IMR-90 (cell line): Measurements from ENCODE around the gene GAPT.

ENCODE experiments used
- CTCF ChIP-seq: conservative IDR thresholded peaks from 2 replicates; pipeline ENCODE4 v1.5.1; 2012; ENCODE audit warnings: mild to moderate bottlenecking, low read depth, low read length, improper control_type of control experiment
- FOS ChIP-seq: fragments of 150-350 bp; IDR thresholded peaks from 2 replicates; pipeline ENCODE4 v1.6.1; 2016; ENCODE audit warnings: low read depth, low read length
- MXI1 ChIP-seq: IDR thresholded peaks from 2 replicates; pipeline ENCODE4 v1.6.1; 2012; ENCODE audit warnings: low read depth, mild to moderate bottlenecking, low read length, moderate library complexity, borderline replicate concordance
- POLR2A ChIP-seq: IDR thresholded peaks from 2 replicates; pipeline ENCODE4 v1.6.1; 2012; ENCODE audit warnings: mild to moderate bottlenecking, low read depth, low read length
- RCOR1 ChIP-seq: IDR thresholded peaks from 2 replicates; pipeline ENCODE4 v1.6.1; 2012; ENCODE audit warnings: mild to moderate bottlenecking, low read length, improper control_type of control experiment; ENCODE audit not compliant: insufficient replicate concordance
- RFX5 ChIP-seq: IDR thresholded peaks from 2 replicates; pipeline ENCODE4 v1.8.0; 2012; ENCODE audit warnings: low read depth, mild to moderate bottlenecking, low read length, moderate library complexity

DNA sequence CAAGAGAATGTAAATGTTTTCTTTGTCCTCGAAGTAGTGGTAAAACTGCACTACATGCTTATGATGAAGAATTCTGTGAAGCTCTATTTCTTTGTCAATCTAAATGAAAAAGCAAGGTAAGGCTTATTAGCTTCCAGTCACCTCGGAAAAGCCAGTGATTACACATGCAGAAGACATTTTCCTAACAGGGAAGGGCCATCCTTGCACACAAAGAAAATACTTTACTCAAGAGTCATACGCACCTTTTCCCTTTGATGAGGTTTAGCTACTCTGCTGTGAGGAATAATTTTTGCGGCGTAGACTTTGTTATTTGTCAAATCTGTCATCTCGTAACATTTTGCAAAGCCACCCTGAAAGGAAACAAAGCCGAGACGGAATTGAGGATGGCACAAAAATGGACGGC, 32.5 kb upstream of the GAPT start:
- TF ChIP-seq CTCF (no peak), RCOR1 (no peak), POLR2A (no peak), RFX5 (no peak), MXI1 (no peak), FOS (no peak)
